ENCODE data around the gene ZNF536. TPM values are rescaled to one million over a fixed set of nuclear protein-coding genes. Genes with fewer than 3 reads are reported as not detected.

Gene ZNF536
- total RNA-seq, 6 experiments from 2014 or later = not detected

- Mint-ChIP-seq H3K36me3 (ENCODE audit: low read depth) (no peaks in the 10 kb centered on the region; the same call in 1 of the 2 replicates), H3K4me1 (ENCODE audit: low read depth) (no peaks in the 10 kb centered on the region), H3K27ac (no peak overlapping the region), H3K27me3 (ENCODE audit: insufficient read depth) (peaks cover 4% of the 10 kb centered on the region), H3K9me3 (peaks cover 84% of the 10 kb centered on the region), H3K4me3 (no peak overlapping the region)
- no peak for TF ChIP-seq CTCF (IDR thresholded peaks at IDR 0.05)
- DNase-seq = no peak
Measured at GRCh38 chr19:30358319-30358718, 13.9 kb upstream of the ZNF536 start.

DNA sequence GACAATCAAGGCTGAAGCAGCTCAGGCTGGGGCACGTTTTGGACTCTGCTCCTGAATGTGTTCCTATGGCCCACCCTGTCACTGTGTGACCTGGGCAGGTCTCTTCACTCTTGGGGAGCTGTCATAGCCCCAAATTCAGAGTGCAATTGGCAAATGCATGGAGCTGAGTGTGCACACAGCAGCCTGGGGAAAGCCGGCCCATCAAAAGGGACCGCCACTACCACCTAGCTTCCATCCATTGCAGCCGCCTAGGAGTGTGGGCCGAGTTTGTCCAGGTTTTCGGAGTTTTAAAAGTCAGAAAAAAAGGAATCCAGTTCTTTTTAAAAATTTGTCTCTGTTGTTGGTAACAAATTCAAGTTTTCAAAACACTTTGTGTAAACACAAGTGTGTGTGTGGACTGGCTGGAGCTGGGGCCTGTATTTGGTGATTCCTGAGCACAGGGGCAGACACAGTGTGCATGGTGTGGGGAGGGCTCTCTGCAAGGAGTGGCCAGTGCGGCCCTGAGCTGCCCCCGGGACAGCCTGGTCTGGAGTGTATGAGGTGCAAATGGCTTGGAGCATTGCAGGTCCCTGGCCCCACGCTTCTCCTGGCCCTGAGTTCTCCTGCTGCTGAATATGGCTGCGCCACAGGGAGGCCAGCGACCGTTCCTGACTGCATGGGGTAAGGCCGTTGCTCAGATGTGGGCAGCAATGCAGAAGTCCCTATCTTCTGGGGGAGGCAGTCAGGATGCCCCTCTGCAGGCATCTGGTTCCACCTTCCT is 13.2 kb upstream of the ZNF536 start:
- no peaks in the 10 kb centered on the region for H3K36me3 Mint-ChIP-seq (ENCODE audit: low read depth)
- DNase-seq = no peak
- no peak for TF ChIP-seq CTCF (IDR thresholded peaks at IDR 0.05)

GRCh38 chr19:30359936-30360335 is 12.2 kb upstream of the ZNF536 start:
- Mint-ChIP-seq H3K27me3 (ENCODE audit: insufficient read depth) (peaks cover 3% of the 10 kb centered on the region), H3K9me3 (peaks cover 75% of the 10 kb centered on the region), H3K4me1 (ENCODE audit: low read depth) (no peaks in the 10 kb centered on the region), H3K4me3 (no peak overlapping the region), H3K36me3 (ENCODE audit: low read depth) (no peaks in the 10 kb centered on the region), H3K27ac (no peak overlapping the region)
- no peak for DNase-seq
- TF ChIP-seq CTCF (IDR thresholded peaks at IDR 0.05) = no peak

More for the DNA sequence above, 13.2 kb upstream of the ZNF536 start:
- peaks cover 82% of the 10 kb centered on the region for H3K9me3 Mint-ChIP-seq
- peaks cover 3% of the 10 kb centered on the region for H3K27me3 Mint-ChIP-seq (ENCODE audit: insufficient read depth)
- no peak overlapping the region for H3K27ac Mint-ChIP-seq
- no peak overlapping the region for H3K4me3 Mint-ChIP-seq
- H3K4me1 Mint-ChIP-seq (ENCODE audit: low read depth) = no peaks in the 10 kb centered on the region

DNA sequence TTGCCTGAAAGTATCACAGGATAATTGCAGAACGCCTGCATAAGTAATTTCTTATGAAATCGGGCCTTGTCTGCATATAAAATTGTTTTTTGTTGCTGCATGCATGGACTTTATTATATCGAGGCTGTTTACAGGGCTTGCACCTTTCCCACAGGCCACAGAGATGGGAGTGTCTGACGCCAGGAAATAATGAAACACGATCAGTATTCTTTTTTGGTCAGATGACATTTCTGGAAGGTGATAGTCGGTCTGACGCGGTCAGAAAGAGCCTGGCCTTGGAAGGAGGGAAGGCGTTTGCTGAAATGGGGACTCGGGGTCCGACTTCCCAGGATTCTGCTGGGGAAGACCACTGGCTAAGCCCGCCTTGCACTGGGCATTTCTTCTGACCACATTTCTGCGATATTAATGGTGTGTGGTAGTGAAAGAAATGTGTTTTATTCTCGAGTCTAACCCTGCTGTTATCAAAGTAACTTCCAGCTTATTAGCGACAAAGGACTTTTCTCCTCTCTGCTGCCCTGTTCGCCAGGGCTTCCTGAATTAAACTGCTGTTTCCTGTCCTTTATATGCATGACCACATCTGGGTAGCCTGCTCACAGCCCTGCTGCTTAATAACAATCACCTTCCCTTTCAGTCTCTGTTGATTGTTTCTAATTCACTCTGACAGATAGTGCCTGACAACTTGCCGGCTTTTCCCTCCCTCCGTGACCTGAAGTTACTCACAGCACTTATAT is 11.6 kb upstream of the ZNF536 start:
- H3K4me1 Mint-ChIP-seq (ENCODE audit: low read depth) = no peaks in the 10 kb centered on the region
- no peak for TF ChIP-seq CTCF (IDR thresholded peaks at IDR 0.05)
- DNase-seq = no peak
- H3K27ac Mint-ChIP-seq = no peak overlapping the region
- peaks cover 3% of the 10 kb centered on the region for H3K27me3 Mint-ChIP-seq (ENCODE audit: insufficient read depth)
- H3K9me3 Mint-ChIP-seq = peaks cover 72% of the 10 kb centered on the region
- H3K36me3 Mint-ChIP-seq (ENCODE audit: low read depth) = no peaks in the 10 kb centered on the region
- H3K4me3 Mint-ChIP-seq = no peak overlapping the region

GRCh38 chr19:30361107-30361447 is 11.1 kb upstream of the ZNF536 start:
- H3K36me3 Mint-ChIP-seq (ENCODE audit: low read depth) = no peaks in the 10 kb centered on the region
- H3K27ac Mint-ChIP-seq = no peak overlapping the region
- no peak for TF ChIP-seq CTCF (IDR thresholded peaks at IDR 0.05)
- no peak overlapping the region for H3K4me3 Mint-ChIP-seq
- DNase-seq = no peak
- peaks cover 70% of the 10 kb centered on the region for H3K9me3 Mint-ChIP-seq
- H3K27me3 Mint-ChIP-seq (ENCODE audit: insufficient read depth) = peaks cover 3% of the 10 kb centered on the region
- H3K4me1 Mint-ChIP-seq (ENCODE audit: low read depth) = no peaks in the 10 kb centered on the region
